Colonic mucosa (tissue), 4 donors: ENCODE results near the gene MAPT. TPM values are rescaled to one million over a fixed set of nuclear protein-coding genes. Genes with fewer than 3 reads are reported as not detected.

Experiments used
- DNase-seq: peaks from one replicate; pipeline ENCODE4 v3.0.0-alpha.2; 2020
- H3K27ac ChIP-seq: fragments of 200-600 bp; one replicate; pipeline ENCODE4 v1.8.0; 2021
- H3K27me3 ChIP-seq: fragments of 200-600 bp; one replicate; pipeline ENCODE4 v1.8.0; 2021
- H3K36me3 ChIP-seq: fragments of 200-600 bp; one replicate; pipeline ENCODE4 v1.8.0; 2021
- H3K4me1 ChIP-seq: fragments of 200-600 bp; one replicate; pipeline ENCODE4 v1.8.0; 2021; ENCODE audit warnings: mild to moderate bottlenecking
- H3K4me3 ChIP-seq: fragments of 200-600 bp; one replicate; pipeline ENCODE4 v1.8.0; 2021
- H3K9ac ChIP-seq, 2 donors: one replicate each; pipeline ENCODE4 v1.7.0; 2013; ENCODE audit warnings: control low read depth in 2 of 2, low read depth in 2 of 2, low read length in 2 of 2
- H3K9me3 ChIP-seq: fragments of 200-600 bp; one replicate; pipeline ENCODE4 v1.8.0; 2021
- intact Hi-C: fragments of 100-400 bp; cut with DNase I; formaldehyde crosslinking; loops from one replicate; pipeline ENCODE4 v1.14.1; 2022
- total RNA-seq, 2 donors: library from RNA; stranded (reverse); fragmentation: NEBNext Ultra II Directional in 1 of 2; extraction: Animal tissue kit (Norgen Biotek cat#: 25700) in 1 of 2; gene quantifications; one replicate each; pipeline ENCODE4 v1.2.1, GENCODE V29; 2021
- TF ChIP-seq, protein P1 (sequence below): fragments of 200-600 bp; IDR thresholded peaks from one replicate; pipeline ENCODE4 v1.8.0; 2022; ENCODE audit warnings: antibody characterized with exemption, mild to moderate bottlenecking
- donor health status: healthy.
- donor health status: DM: no; HTN: no; CAD: no.
- donor health status: DM: no; HTN: no; CAD: no.

The MAPT gene
- total RNA-seq, 2 donors from 2014 or later: 0.37 to 2.9 TPM

DNA sequence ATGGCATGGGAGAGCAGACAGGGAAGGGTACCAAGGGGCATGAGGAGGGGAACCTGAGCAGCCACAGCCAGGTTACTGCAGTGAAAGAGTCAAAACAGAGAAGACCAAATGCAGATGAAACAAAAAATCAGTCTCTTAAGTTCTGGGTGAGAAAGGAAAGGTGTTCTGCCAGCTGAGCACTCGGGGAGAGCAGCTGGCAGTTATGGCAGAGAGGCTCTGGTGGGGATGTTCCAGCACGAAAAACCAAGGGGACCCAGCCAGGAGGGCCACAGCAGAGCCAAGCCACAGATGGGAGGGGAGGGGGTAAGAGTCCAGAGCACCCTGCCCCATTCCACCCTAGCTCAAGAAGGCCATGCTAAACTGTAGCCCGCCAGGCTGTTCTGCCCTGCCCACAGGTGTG is 136.4 kb downstream of the MAPT start:
- no peak overlapping the region for H3K27ac ChIP-seq
- H3K9me3 ChIP-seq: no peaks in the 10 kb centered on the region
- no peak overlapping the region for H3K9ac ChIP-seq
- TF ChIP-seq, protein P1, sequence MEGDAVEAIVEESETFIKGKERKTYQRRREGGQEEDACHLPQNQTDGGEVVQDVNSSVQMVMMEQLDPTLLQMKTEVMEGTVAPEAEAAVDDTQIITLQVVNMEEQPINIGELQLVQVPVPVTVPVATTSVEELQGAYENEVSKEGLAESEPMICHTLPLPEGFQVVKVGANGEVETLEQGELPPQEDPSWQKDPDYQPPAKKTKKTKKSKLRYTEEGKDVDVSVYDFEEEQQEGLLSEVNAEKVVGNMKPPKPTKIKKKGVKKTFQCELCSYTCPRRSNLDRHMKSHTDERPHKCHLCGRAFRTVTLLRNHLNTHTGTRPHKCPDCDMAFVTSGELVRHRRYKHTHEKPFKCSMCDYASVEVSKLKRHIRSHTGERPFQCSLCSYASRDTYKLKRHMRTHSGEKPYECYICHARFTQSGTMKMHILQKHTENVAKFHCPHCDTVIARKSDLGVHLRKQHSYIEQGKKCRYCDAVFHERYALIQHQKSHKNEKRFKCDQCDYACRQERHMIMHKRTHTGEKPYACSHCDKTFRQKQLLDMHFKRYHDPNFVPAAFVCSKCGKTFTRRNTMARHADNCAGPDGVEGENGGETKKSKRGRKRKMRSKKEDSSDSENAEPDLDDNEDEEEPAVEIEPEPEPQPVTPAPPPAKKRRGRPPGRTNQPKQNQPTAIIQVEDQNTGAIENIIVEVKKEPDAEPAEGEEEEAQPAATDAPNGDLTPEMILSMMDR: no peak
- no peak overlapping the region for H3K4me3 ChIP-seq
- no peaks in the 10 kb centered on the region for H3K27me3 ChIP-seq
- peaks cover 18% of the 10 kb centered on the region for H3K36me3 ChIP-seq
- DNase-seq: no peak
- no peaks in the 10 kb centered on the region for H3K4me1 ChIP-seq
- intact Hi-C loops: no loop called here

DNA sequence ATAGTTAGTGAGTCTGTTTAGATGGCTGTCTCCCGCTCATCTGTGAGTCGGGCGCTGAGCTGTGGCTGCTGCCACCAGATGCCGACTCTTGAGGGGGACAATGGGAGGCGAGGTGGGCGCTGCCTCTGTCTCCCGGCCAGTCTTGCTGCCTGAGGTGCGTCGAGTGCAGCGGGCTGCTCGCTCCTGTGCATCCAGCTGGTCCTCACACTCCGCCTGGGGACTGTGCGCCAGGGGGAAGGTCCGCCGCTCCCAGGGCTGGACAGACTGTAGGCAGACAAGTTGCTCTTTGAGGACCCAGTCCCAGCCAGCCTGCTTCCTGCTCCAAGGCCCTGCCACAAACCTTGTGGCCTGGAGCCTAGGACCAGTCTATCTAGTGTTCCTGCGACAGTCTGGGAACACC is 137.1 kb downstream of the MAPT start:
- DNase-seq: no peak
- no peak overlapping the region for H3K4me3 ChIP-seq
- H3K9me3 ChIP-seq: no peaks in the 10 kb centered on the region
- H3K27me3 ChIP-seq: no peaks in the 10 kb centered on the region
- TF ChIP-seq, protein P1: no peak
- H3K9ac ChIP-seq: no peak overlapping the region
- H3K36me3 ChIP-seq: peaks cover 18% of the 10 kb centered on the region
- no peaks in the 10 kb centered on the region for H3K4me1 ChIP-seq
- intact Hi-C loops: no loop called here
- no peak overlapping the region for H3K27ac ChIP-seq

DNA sequence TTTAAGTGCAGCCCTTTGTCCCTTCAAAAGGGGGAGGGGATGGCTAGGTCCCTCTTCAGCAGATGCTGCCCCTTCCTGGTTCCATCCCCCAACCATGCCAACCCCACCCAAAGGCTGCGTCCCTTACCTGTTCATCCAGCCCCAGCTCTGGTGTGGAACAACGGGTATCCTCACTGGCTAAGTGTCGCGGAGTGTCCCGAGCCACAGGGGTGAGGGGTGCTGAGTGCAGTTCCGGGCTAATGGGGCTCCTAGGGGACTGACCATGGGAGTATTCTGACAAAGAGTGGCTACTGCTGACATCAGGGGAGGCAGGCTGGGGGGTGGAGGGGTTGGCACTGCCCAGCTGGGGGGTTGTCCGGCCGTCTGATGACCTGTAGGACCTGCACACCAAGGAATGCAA is 137.6 kb downstream of the MAPT start:
- Histone ChIP-seq H3K27me3 (no peaks in the 10 kb centered on the region), H3K27ac (no peak overlapping the region), H3K9me3 (no peaks in the 10 kb centered on the region), H3K4me3 (no peak overlapping the region), H3K36me3 (peaks cover 22% of the 10 kb centered on the region), H3K4me1 (no peaks in the 10 kb centered on the region), H3K9ac (no peak overlapping the region)
- intact Hi-C loops: no loop called here
- TF ChIP-seq, protein P1: no peak
- no peak for DNase-seq

DNA sequence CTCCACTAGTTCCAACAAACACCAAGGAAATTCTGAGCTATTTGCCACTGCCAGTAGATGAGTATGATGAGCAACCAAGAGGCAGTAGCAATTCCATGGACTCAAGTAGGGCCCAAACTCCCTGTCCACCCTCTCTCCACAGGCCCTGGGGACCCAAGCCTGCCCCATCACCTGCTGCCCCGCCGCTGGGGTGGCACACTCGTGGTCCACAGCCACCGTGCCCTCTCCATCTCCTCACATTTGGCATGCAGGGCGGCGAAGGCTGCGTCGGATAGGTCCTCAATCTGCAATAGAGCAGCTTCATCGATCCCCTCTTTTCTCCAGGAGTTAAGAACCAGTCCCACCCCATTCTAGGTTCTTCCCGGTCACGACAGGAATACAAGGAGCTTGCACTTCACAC is 138.6 kb downstream of the MAPT start:
- no peaks in the 10 kb centered on the region for H3K9me3 ChIP-seq
- no peak overlapping the region for H3K27ac ChIP-seq
- H3K4me3 ChIP-seq: no peak overlapping the region
- peaks cover 32% of the 10 kb centered on the region for H3K36me3 ChIP-seq
- H3K27me3 ChIP-seq: no peaks in the 10 kb centered on the region
- intact Hi-C loops: no loop called here
- TF ChIP-seq, protein P1: no peak
- no peaks in the 10 kb centered on the region for H3K4me1 ChIP-seq
- DNase-seq: no peak
- H3K9ac ChIP-seq: no peak overlapping the region

DNA sequence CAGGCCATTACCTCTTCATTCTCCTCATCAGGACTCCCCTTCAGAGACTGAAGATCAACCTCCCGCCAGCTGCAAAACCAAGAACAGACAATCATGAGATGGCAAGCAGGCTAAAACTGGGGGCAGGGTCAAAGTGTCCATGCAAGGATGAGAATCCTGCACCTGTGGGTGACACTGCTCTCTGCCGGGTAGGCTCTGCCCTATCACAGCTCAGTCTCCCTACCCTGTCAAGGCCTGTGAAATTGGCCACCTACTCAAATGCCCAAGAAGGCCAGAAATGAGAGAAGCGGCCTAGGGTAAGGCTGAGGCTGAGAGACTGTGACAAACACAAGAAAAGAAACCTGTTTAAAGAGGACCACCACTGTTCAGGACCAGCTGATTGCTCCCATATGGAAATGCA is 139.0 kb downstream of the MAPT start:
- DNase-seq: no peak
- no peak overlapping the region for H3K9ac ChIP-seq
- TF ChIP-seq, protein P1: no peak
- H3K27me3 ChIP-seq: no peaks in the 10 kb centered on the region
- intact Hi-C loops: no loop called here
- H3K36me3 ChIP-seq: peaks cover 37% of the 10 kb centered on the region
- H3K4me1 ChIP-seq: no peaks in the 10 kb centered on the region
- no peaks in the 10 kb centered on the region for H3K9me3 ChIP-seq
- H3K27ac ChIP-seq: no peak overlapping the region
- H3K4me3 ChIP-seq: no peak overlapping the region
